SK-N-SH treated with all-trans-retinoic acid at 6 μM for 48 hours (cell line): ENCODE results near the gene GRB14.

ENCODE experiments used
- ATAC-seq: fragments of 200-7000 bp; cut with Tn5 transposase; 3 replicates; pipeline ENCODE4 v1.9.1; 2020; ENCODE audit warnings: mild to moderate bottlenecking, moderate library complexity
- ARNTL ChIP-seq: fragments of 450-650 bp; formaldehyde crosslinking; IDR thresholded peaks from 2 replicates; pipeline ENCODE4 v1.5.0; 2020; ENCODE audit warnings: low read depth, mild to moderate bottlenecking, moderate library complexity, borderline replicate concordance
- CREB5 ChIP-seq: fragments of 250-450 bp; sonication (Bioruptor Pico); IDR thresholded peaks from 2 replicates; pipeline ENCODE4 v1.5.1; 2020; ENCODE audit warnings: low read depth, mild to moderate bottlenecking, moderate library complexity
- CSDC2 ChIP-seq: fragments of 250-450 bp; sonication (Bioruptor Pico); IDR thresholded peaks from 2 replicates; pipeline ENCODE4 v1.5.0; 2020; ENCODE audit warnings: mild to moderate bottlenecking, moderate library complexity
- CSRNP3 ChIP-seq: fragments of 250-450 bp; sonication (Bioruptor Pico); IDR thresholded peaks from 2 replicates; pipeline ENCODE4 v1.5.1; 2021; ENCODE audit warnings: mild to moderate bottlenecking, moderate library complexity
- ESRRG ChIP-seq: fragments of 250-450 bp; sonication (Bioruptor Pico); IDR thresholded peaks from 2 replicates; pipeline ENCODE4 v1.6.1; 2021; ENCODE audit warnings: mild to moderate bottlenecking
- GLIS3 ChIP-seq: fragments of 250-450 bp; sonication (Bioruptor Pico); IDR thresholded peaks from 2 replicates; pipeline ENCODE4 v1.5.0; 2020; ENCODE audit warnings: mild to moderate bottlenecking, moderate library complexity
- ISL1 ChIP-seq: fragments of 250-450 bp; sonication (Bioruptor Pico); IDR thresholded peaks from 2 replicates; pipeline ENCODE4 v2.1.2; 2022; ENCODE audit warnings: mild to moderate bottlenecking, moderate library complexity
- PATZ1 ChIP-seq: fragments of 250-450 bp; sonication (Bioruptor Pico); IDR thresholded peaks from 2 replicates; pipeline ENCODE4 v1.8.0; 2020; ENCODE audit warnings: mild to moderate bottlenecking, moderate library complexity, borderline replicate concordance
- POU6F1 ChIP-seq: fragments of 250-450 bp; sonication (Bioruptor Pico); IDR thresholded peaks from 2 replicates; pipeline ENCODE4 v1.8.0; 2021; ENCODE audit warnings: low read depth, mild to moderate bottlenecking, moderate library complexity, borderline replicate concordance
- PPARA ChIP-seq: fragments of 250-450 bp; sonication (Bioruptor Pico); IDR thresholded peaks from 2 replicates; pipeline ENCODE4 v1.5.0; 2020; ENCODE audit warnings: mild to moderate bottlenecking, borderline replicate concordance
- RARB ChIP-seq: fragments of 250-450 bp; sonication (Bioruptor Pico); IDR thresholded peaks from 2 replicates; pipeline ENCODE4 v1.8.0; 2021; ENCODE audit warnings: mild to moderate bottlenecking, moderate library complexity
- SNAI2 ChIP-seq: fragments of 250-450 bp; sonication (Bioruptor Pico); IDR thresholded peaks from 2 replicates; pipeline ENCODE4 v1.5.0; 2020; ENCODE audit warnings: mild to moderate bottlenecking, moderate library complexity
- TOX ChIP-seq: fragments of 250-450 bp; sonication (Bioruptor Pico); IDR thresholded peaks from 2 replicates; pipeline ENCODE4 v1.8.0; 2021; ENCODE audit warnings: mild to moderate bottlenecking, moderate library complexity, borderline replicate concordance
- TSHZ2 ChIP-seq: fragments of 250-450 bp; sonication (Bioruptor Pico); IDR thresholded peaks from 2 replicates; pipeline ENCODE4 v1.5.0; 2020; ENCODE audit warnings: mild to moderate bottlenecking, moderate library complexity
- ZC3H10 ChIP-seq: fragments of 250-450 bp; sonication (Bioruptor Pico); IDR thresholded peaks from 2 replicates; pipeline ENCODE4 v1.5.1; 2021; ENCODE audit warnings: mild to moderate bottlenecking, moderate library complexity
- ZFP3 ChIP-seq: fragments of 250-450 bp; sonication (Bioruptor Pico); IDR thresholded peaks from 2 replicates; pipeline ENCODE4 v1.5.0; 2020; ENCODE audit warnings: mild to moderate bottlenecking, moderate library complexity
- ZNF565 ChIP-seq: fragments of 450-650 bp; formaldehyde crosslinking; conservative IDR thresholded peaks from 2 replicates; pipeline ENCODE4 v1.5.0; 2020; ENCODE audit warnings: low read depth, mild to moderate bottlenecking, moderate library complexity
- ZNF70 ChIP-seq: fragments of 450-650 bp; formaldehyde crosslinking; IDR thresholded peaks from 2 replicates; pipeline ENCODE4 v1.5.0; 2020; ENCODE audit warnings: mild to moderate bottlenecking, moderate library complexity
- ZNF8 ChIP-seq: fragments of 450-650 bp; formaldehyde crosslinking; IDR thresholded peaks from 2 replicates; pipeline ENCODE4 v1.5.0; 2020; ENCODE audit warnings: mild to moderate bottlenecking, moderate library complexity

The GRB14 gene

GRCh38 chr2:164478205-164478604 lies 143.1 kb downstream of the GRB14 start:
- ATAC-seq: no peak
- TF ChIP-seq ZNF8: no peak
- TF ChIP-seq ESRRG (CRISPR knock-in tag): no peak
- TF ChIP-seq ZNF565 (CRISPR knock-in tag): no peak
- no peak for TF ChIP-seq ZC3H10 (CRISPR knock-in tag)
- TF ChIP-seq SNAI2: no peak
- TF ChIP-seq POU6F1 (CRISPR knock-in tag): no peak
- no peak for TF ChIP-seq ISL1 (CRISPR knock-in tag)
- no peak for TF ChIP-seq PATZ1 (CRISPR knock-in tag)
- no peak for TF ChIP-seq TSHZ2
- no peak for TF ChIP-seq RARB
- TF ChIP-seq CSRNP3: no peak
- TF ChIP-seq ARNTL (CRISPR knock-in tag): no peak
- TF ChIP-seq CSDC2 (CRISPR knock-in tag): no peak
- no peak for TF ChIP-seq ZNF70 (CRISPR knock-in tag)
- no peak for TF ChIP-seq ZFP3 (CRISPR knock-in tag)
- TF ChIP-seq TOX: no peak
- no peak for TF ChIP-seq PPARA (CRISPR knock-in tag)
- TF ChIP-seq CREB5: no peak
- no peak for TF ChIP-seq GLIS3 (CRISPR knock-in tag)

GRCh38 chr2:164474873-164475272 lies 146.4 kb downstream of the GRB14 start:
- no peak for ATAC-seq
- no peak for TF ChIP-seq CREB5
- TF ChIP-seq PATZ1 (CRISPR knock-in tag): no peak
- no peak for TF ChIP-seq ZNF70 (CRISPR knock-in tag)
- no peak for TF ChIP-seq CSDC2 (CRISPR knock-in tag)
- no peak for TF ChIP-seq ESRRG (CRISPR knock-in tag)
- no peak for TF ChIP-seq ZFP3 (CRISPR knock-in tag)
- no peak for TF ChIP-seq ZC3H10 (CRISPR knock-in tag)
- no peak for TF ChIP-seq ARNTL (CRISPR knock-in tag)
- TF ChIP-seq ISL1 (CRISPR knock-in tag): no peak
- TF ChIP-seq GLIS3 (CRISPR knock-in tag): no peak
